ENCODE results near the gene SLC27A1. TPM values are rescaled to one million over a fixed set of nuclear protein-coding genes. Genes with fewer than 3 reads are reported as not detected.
"Not testable (repeated sequence)": the region's sequence is repeated elsewhere in the genome, so short reads cannot be mapped to it uniquely, and the experiment has no call there.

SLC27A1 gene
- polyA plus RNA-seq, 12 donors, result 9.5 to 25.9 (median 16.4) TPM; not detected in 1

- DNase-seq, result no peak
These were observed 14.3 kb downstream of the SLC27A1 start for GRCh38 chr19:17484520-17485185.

DNA sequence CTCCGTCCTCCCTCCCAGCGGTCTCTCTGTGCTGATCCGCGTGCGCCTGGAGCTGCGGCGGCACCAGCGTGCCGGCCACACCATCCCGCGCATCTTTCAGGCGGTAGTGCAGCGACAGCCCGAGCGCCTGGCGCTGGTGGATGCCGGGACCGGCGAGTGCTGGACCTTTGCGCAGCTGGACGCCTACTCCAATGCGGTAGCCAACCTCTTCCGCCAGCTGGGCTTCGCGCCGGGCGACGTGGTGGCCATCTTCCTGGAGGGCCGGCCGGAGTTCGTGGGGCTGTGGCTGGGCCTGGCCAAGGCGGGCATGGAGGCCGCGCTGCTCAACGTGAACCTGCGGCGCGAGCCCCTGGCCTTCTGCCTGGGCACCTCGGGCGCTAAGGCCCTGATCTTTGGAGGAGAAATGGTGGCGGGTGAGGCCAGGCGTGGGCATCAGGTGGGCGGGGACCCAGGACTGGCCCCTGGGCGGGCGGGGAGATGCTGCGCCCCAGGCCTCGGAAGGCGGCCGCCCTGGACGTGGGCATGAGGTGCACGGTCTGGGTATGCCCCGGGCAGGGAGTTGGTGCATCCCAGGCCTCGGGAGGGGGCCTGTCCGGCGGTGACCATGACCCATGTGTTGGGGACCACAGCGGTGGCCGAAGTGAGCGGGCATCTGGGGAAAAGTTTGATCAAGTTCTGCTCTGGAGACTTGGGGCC, 16.4 kb downstream of the SLC27A1 start:
- no peak for DNase-seq

- DNase-seq, result no peak
These were observed 17.2 kb downstream of the SLC27A1 start for GRCh38 chr19:17487284-17488121.

GRCh38 chr19:17488593-17489391, 18.5 kb downstream of the SLC27A1 start:
- DNase-seq, result no peak

DNA sequence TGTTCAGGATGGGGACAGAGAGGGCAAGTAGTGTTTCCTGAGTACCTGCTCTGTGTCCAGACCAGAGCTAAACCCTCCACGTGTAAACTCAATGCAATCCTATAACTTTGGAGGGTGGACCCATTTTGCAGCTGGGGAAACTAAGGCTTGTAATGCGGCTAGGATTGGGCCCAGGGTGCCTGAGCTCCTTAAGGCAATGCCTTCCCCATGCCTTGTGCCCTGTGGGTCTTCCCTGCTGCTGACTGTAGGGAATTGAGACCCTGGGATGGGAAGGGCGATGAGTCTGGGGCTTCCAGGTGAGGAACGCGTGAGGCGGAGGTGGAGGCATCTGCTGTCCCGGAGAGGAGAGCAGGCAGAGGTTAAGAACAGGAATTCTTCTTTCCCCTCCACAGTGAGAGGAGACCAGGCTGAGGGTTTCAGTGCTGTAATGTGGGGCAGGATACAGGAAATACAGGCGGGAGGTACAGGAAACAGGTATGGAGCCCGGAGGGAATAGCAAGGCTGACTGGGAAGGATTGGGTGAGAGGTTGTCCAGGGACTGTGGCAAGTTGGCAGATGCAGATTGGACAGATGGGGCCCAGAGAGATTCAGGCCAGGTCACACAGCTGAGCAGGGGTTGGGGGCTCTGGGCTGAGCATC, 19.2 kb downstream of the SLC27A1 start:
- no peak for DNase-seq

DNA sequence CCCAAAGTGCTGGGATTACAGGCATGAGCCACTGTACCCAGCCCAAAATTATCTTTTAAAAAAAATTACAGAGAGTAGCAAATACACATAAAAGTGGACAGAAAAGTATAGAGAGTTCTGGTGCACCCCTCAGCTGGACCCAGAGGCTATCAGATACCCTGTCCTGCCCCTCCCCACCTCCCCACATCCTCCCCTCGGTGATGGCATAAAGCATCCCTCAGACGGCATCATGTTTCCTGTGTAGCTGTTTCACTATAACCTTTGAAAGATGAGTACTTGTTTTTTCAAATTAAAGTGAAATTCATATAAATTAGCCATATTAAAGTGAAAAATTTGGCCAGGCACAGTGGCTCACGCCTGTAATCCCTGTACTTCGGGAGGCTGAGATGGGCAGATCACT, 20.1 kb downstream of the SLC27A1 start:
- no peak for DNase-seq

DNA sequence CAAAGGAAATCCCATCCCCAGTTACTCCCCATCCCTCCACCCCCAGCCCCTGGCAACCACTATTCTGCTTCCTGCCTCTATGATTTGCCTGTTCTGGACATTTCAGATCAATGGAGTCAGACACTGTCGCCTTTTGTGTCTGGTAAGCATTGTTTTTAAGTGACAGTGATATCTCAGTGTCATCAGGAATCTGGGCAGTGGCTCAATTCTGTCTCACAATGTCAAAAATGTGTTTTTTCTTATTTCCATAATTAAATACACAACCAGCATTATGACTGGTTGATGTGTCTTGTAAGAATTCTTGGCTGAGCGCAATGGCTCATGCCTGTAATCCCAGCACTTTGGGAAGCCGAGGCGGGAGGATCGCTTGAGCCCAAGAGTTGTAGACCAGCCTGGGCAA, 21.0 kb downstream of the SLC27A1 start:
- DNase-seq, result no peak

DNA sequence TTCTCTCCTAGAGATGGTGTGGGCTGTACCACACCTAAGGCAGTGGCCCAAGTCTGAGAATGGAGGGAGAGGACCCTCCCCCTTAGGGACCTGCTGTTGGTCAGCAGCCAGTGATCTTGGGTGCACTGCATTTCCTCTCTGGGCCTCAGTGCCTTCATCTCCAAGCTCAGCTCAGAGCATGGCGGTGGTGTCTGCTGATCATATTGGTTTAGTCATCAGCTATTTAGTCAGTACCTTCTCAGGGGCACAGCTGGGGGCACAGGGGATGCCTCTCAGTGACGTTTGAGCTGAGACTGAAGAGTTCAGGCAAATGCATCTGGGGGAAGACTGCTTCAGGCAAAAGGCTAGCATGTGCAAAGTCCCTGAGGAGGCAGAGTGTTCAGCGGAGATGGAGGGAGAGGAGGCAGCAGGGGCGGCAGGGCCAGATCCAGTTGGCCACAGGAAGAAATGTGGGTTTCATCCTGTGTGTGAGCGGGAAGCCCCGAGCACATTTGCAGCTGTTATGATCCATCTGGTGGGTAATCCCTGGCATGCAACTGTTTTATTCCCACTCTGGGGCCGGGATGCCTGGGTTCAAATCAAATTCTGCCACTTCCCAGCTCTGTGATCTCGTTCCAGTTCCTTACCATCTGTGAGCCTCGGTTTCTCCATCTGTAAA, 25.4 kb downstream of the SLC27A1 start:
- no peak for DNase-seq

- DNase-seq, result peak; percentile 37
These were observed 26.1 kb downstream of the SLC27A1 start for GRCh38 chr19:17496337-17496997.

DNA sequence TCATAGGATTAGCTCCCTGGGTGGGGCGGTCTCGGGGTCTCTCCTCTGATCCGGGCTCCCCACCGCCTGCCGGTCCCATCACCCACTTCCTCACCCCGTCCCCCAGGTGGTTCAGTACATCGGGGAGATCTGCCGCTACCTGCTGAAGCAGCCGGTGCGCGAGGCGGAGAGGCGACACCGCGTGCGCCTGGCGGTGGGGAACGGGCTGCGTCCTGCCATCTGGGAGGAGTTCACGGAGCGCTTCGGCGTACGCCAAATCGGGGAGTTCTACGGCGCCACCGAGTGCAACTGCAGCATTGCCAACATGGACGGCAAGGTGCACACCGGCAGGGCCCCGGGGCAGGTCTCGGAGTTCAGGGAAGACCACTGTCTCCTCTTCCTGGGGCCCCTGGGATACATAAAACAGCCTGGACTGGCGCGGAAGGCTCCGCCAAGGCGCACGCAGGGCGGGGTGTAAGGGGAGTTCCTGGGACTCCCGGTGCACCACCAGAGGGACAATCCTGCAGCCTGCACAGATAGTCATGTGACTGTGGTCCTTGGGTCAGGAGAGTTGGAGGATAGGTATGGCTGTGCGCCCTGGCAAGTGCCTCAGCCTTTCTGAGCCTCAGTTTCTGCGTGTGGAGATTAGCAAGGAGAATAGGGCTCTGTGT, 26.9 kb downstream of the SLC27A1 start:
- no peak for DNase-seq

DNA sequence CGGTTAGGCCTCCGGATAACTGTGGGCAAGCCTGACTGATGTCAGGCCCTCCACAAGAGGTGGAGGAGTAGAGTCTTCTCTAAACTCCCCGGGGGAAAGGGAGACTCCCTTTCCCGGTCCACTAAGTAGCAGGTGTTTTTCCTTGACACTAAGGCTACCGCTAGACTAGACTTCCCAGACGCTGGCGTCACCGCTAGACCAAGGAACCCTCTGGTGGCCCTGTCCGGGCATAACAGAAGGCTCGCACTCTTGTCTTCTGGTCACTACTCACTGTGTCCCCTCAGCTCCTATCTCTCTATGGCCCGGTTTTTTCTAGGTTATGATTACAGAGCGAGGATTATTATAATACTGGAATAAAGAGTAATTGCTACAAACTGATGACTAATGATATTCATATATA, 28.7 kb downstream of the SLC27A1 start:
- not testable (repeated sequence) for DNase-seq

DNA sequence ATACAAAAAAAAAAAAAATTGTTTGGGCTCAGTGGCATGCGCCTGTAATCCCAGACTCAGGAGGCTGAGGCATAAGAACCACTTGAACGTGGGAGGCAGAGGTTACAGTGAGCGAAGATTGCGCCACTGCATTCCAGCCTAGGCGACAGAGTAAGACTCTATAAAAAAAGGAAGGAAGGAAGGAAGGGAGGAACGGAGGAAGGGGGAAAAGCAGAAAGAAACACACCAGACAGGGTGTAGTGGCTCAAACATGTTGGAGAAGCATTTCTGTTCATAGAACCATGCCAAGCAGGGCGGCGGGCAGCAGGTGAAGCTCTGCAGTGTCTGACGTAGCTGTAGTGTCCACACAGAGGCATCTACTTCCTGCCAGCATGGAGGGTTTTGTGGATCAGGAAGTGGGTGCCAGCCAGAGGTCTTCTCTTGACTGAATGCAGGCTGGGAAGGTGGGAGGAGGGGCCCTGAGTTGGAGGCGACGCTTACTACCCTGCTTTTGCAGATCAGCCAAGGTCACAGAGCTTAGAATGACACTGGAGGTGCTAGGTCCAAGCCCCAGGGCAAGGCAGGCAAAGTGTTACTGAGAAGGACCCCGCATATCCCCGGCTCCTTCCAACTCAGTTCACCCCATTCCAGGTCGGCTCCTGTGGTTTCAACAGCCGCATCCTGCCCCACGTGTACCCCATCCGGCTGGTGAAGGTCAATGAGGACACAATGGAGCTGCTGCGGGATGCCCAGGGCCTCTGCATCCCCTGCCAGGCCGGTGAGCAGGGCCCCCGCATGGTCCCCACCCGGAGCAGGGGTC, 29.5 kb downstream of the SLC27A1 start:
- DNase-seq, result no peak

- DNase-seq, result no peak
These were observed 30.3 kb downstream of the SLC27A1 start for GRCh38 chr19:17500447-17501198.

GRCh38 chr19:17503240-17503639, 32.9 kb downstream of the SLC27A1 start:
- DNase-seq, result no peak

DNA sequence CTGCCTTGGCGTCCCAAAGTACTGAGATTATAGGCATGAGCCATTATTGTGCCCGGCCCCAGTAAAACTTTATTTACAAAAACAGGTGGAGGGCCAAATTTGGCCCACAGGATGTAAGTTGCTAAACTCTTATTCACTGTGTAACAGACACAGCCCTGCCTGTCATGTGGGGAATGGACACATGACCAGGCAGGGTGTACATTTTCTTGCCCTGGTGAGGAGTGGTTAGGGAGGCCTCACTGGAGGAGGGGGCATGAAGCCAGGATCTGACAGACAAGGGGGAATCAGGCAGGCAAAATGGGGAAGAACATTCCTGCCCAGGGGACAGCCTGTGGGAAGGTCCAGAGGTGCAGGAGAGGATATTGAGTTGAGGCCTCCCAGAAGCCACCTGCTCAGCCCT, 33.7 kb downstream of the SLC27A1 start:
- no peak for DNase-seq

- no peak for DNase-seq
These were observed 34.1 kb downstream of the SLC27A1 start for GRCh38 chr19:17504456-17504855.

- DNase-seq, result peak; percentile 46
These were observed 34.9 kb downstream of the SLC27A1 start for GRCh38 chr19:17505223-17505622.

GRCh38 chr19:17506745-17507144, 36.4 kb downstream of the SLC27A1 start:
- no peak for DNase-seq
